GM20000 (cell line): ENCODE measurements around the gene MSMO1.

Experiments used
- DNase-seq: peaks from one replicate; pipeline ENCODE4 v3.0.0; 2012; ENCODE audit warnings: low spot score
- CTCF ChIP-seq: IDR thresholded peaks from 2 replicates; pipeline ENCODE4 v1.5.1; 2012; ENCODE audit warnings: mild to moderate bottlenecking, control low read depth; ENCODE audit errors: extremely low read depth, missing control alignments

Gene MSMO1

GRCh38 chr4:165361810-165362209 lies 34.3 kb downstream of the MSMO1 start:
- DNase-seq: no peak

GRCh38 chr4:165364452-165365080 lies 37.1 kb downstream of the MSMO1 start:
- TF ChIP-seq CTCF: no peak
- DNase-seq: no peak

More at GRCh38 chr4:165361810-165362209, 34.3 kb downstream of the MSMO1 start:
- no peak for TF ChIP-seq CTCF

- DNase-seq: no peak
- no peak for TF ChIP-seq CTCF
Observed at GRCh38 chr4:165367040-165367439, 39.6 kb downstream of the MSMO1 start.

GRCh38 chr4:165368114-165368513 lies 40.6 kb downstream of the MSMO1 start:
- DNase-seq: no peak
- no peak for TF ChIP-seq CTCF

- TF ChIP-seq CTCF: no peak
- DNase-seq: no peak
Observed at GRCh38 chr4:165368567-165368966, 41.1 kb downstream of the MSMO1 start.

GRCh38 chr4:165369522-165369921 lies 42.1 kb downstream of the MSMO1 start:
- DNase-seq: no peak
- no peak for TF ChIP-seq CTCF

- no peak for DNase-seq
- TF ChIP-seq CTCF: no peak
Observed at GRCh38 chr4:165370530-165370929, 43.1 kb downstream of the MSMO1 start.
